DMS53 treated with DMSO at 0.1 percent for 48 hours (cell line): ENCODE data around the gene NT5M.
"Not testable (repeated sequence)": the region's sequence is repeated elsewhere in the genome, so short reads cannot be mapped to it uniquely, and the experiment has no call there.

Experiments used
- DNase-seq: peaks from one replicate; lab custom pipeline; 2025; ENCODE audit not compliant: unreplicated experiment; lab: John Stamatoyannopoulos, UW

The NT5M gene

DNA sequence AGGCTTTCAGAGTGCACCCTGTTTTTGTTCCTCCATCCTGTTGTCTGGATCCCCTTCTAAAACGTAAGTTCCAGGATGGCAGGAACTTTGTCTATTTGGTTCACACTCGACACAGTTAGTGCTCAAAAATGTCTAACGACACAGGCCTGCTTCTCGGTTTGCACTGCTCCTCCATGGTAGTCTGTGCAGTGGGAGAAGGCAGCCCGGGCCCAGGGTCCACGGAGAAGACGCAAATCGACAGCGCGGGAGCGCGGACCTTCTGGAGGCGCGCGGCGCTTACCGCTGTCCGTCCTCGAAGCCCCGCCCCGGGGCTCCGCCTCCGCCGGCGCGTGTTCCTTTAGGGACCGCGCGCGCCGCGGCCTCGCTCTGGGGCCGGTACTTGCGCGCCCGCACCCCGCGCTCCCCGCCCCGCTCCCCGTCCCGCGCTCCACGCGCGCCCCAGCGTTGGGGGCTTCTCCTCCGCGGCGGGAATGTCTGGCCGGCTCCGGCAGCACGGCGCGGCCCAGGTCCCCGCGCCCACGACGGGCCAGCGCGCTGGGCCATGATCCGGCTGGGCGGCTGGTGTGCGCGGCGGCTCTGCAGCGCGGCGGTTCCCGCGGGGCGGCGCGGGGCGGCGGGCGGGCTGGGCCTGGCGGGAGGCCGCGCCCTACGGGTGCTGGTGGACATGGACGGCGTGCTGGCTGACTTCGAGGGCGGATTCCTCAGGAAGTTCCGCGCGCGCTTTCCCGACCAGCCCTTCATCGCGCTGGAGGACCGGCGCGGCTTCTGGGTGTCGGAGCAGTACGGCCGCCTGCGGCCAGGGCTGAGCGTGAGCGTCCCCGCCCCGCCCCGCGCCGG, at the start of gene NT5M:
Gene NT5M, plus strand, starts transcription at position 364 of the 837 bp plus-strand sequence. Its CDS starts 178 bp downstream, at position 542.
- peak; percentile 37 for DNase-seq

DNA sequence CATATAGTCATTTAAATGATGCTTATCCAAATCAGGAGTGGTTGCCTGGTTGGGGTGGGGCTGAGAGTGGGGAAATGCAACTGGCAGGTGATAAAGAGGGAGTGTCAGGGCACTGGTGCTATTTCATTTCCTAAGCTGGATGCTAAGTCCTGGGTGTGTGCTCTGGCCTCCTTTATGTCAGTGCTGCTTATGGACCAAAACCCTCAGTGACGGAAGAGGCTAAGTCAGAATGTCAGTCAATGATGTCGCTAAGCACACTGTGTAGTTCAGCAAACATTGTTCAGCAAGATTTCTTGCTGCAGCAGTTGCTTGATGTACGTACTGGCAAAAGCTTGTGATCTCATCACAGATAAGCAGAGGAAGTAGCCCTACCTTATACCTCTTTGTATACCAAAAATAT, 49.8 kb upstream of the NT5M start:
- DNase-seq: no peak

DNA sequence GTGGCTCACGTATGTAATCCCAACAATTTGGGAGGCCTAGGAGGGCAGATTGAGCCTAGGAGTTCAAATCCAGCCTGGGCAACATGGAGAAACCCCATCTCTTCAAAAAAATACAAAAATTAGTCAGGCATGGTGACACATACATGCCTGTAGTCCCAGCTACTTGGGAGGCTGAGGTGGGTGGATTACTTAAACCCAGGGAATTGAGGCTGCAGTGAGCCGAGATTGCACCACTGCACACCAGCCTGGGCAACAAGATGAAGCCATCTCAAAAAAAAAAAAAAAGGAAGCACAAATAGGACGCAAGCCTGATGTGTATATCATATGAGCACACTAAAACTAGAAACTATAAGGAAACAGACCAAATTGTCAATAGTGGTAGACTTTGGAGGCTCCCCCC, 49.1 kb upstream of the NT5M start:
- no peak for DNase-seq

DNA sequence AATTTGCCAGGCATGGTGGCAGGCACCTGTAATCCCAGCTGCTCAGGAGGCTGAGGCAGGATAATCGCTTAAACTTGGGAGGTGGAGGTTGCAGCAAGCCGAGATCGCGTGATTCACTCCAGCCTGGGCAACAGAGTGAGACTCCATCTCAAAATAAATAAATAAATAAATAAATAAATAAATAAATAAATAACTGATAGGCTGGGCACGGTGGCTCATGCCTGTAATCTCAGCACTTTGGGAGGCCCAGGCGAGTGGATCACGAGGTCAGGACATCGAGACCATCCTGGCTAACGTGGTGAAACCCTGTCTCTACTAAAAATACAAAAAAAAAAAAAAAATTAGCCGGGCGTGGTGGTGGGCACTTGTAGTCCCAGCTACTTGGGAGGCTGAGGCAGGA, 47.5 kb upstream of the NT5M start:
- DNase-seq: not testable (repeated sequence)

DNA sequence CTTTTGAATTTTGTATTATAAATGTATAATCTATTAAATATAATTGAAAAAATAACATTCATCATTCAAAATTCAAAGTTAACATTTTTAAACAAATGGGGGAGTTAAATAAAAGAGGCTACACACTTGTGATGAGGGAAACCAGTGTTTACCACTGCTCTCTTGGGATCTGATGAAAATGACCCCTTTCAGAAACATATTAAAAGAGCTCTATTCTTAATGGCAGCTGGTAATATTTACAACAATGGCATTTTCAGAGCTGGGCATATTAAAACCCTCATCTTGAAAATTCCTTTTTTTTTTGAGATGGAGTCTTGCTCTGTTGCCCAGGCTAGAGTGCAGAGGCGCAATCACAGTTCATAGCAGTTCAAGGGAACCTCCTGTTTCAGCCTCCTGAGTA, 46.9 kb upstream of the NT5M start:
- no peak for DNase-seq

DNA sequence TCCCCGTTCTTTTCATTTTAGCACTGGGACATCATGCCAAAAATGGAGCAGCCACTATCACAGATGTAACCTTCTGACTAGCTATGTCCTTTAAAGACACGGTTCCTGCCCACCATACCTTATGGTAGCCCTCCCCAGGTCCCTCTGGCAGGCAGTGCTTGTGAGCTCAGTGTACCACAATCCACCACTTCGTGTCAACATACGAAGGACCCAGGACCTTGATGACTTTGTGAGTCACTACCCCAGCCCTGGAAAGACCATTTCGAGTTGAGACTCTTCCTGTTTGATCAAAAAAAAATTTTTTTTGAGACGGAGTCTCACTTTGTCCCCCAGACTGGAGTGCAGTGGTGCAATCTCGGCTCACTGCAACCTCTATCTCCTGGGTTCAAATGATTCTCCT, 45.2 kb upstream of the NT5M start:
- DNase-seq: no peak

DNA sequence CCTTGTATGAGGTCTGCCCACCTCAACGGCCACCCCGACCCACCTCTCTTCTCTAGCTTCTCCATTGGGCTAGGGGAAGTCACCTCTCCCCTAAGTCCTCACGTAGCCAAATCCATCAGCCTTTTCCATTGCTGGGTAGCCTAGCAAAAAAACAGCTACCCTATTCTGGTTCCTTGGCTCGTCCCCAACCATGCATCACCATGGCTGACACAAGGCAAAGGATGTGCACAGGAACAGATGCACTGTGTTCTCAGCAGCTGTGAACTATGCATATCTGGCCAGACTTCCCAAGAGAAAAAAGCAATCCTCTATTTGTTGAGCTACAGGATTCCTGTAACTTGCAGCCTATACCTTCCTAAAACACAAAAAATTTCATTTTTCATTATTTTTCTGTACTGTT, 44.2 kb upstream of the NT5M start:
- no peak for DNase-seq

DNA sequence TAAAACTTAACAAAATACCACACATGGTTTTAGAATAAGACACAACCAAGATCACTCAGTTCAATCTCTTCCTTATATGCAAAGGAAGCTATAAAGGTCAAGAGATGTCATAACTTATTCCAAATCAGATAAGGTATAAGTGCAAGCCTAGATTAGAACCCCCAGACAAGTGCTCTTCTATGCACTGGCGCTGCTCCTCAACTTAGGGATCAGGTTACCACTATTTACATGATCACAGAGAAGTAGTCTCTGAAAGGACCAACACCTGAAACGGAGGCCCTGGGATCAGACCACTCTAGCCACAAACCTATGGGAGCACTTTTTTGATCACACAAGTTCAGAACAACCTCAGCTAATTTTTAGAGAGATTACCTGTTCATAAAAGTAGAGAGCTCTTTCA, 38.7 kb upstream of the NT5M start:
- no peak for DNase-seq

DNA sequence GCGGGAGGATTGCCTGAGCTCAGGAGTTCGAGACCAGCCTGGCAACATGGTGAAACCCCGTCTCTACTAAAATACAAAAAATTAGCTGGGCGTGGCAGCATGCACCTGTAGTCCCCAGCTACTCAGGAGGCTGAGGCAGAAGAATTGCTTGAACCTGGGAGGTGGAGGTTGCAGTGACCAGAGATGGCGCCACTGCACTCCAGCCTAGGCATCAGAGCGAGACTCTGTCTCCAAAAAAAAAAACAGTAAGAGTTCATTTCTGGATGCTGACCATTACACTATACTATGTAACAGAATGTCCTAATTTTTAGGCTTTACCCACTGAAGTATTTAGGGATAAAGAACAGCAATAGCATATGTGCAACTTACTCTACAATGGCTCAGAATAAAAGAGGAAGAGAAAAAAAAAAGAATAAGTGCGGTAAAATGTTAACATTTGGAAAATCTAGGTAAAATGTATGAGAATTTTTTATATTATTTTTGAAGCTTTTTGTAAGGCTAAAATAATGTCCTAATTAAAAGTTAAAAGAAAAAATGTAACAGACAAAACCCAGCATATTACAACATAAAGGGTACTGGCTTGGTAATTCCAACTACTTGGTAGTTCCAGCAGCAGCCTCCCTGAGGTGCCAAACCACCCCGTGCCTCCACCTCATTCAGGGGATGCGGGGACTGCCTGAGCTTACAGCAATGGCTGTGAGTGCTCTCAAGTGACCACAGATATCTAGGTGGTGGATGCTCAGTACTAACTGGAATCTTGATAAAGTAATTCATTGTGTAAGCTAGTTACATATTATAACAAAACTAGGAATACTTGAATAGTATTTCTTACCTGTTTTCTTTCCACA, 33.0 kb upstream of the NT5M start:
- no peak for DNase-seq

DNA sequence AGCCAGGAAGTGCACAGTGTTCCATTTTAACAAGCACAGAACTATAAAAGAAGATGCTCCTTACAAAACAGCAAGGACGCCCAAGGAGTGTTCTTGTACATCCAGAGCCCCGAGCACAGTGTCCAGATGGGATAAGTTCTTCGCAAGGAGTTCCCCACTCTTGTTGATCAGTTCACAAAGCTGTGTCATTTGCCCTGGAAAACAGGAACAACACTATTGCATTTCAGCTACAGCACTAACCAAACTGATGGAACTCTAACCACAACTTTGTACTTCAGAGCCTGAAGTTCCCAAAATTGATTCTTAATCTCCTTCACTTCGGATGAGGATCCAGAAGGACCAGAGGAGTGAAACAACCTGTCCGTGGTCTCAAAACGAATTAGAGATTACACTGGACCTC, 27.2 kb upstream of the NT5M start:
- DNase-seq: no peak

DNA sequence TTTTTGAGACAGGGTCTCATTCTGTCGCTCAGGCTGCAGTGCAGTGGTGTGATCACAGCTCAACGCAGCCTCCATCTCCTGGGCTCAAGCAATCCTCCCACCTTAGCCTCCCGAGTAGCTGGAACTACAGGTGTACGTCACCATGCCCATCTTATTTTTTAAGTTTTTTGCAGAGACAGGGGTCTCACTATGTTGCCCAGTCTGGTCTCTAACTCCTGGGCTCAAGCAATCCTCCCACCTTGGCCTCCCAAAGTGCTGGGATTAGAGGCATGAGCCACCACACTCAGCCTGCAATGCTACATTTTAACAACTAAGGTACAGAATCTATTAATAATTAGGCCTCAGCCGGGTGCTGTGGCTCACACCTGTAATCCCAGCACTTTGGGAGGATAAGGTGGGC, 25.7 kb upstream of the NT5M start:
- DNase-seq: not testable (repeated sequence)

DNA sequence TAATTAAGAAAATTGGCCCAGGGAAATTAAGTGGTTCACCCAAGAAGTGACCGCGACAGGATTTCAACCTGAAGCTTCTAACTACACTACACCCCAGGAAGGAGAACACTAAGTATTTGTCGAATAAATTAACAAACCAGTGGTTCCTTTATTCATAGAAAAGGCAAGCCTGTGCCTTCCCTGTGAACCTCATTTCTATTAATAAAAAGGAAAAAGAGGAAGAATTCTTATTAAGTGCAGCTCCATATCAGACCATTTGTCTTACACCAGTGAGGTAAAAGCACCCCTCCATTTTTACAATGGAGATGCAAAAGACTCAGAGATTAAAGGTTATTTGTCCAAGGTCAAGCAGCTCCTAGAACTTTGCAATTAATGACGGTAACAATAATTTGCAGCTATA, 23.9 kb upstream of the NT5M start:
- DNase-seq: no peak

DNA sequence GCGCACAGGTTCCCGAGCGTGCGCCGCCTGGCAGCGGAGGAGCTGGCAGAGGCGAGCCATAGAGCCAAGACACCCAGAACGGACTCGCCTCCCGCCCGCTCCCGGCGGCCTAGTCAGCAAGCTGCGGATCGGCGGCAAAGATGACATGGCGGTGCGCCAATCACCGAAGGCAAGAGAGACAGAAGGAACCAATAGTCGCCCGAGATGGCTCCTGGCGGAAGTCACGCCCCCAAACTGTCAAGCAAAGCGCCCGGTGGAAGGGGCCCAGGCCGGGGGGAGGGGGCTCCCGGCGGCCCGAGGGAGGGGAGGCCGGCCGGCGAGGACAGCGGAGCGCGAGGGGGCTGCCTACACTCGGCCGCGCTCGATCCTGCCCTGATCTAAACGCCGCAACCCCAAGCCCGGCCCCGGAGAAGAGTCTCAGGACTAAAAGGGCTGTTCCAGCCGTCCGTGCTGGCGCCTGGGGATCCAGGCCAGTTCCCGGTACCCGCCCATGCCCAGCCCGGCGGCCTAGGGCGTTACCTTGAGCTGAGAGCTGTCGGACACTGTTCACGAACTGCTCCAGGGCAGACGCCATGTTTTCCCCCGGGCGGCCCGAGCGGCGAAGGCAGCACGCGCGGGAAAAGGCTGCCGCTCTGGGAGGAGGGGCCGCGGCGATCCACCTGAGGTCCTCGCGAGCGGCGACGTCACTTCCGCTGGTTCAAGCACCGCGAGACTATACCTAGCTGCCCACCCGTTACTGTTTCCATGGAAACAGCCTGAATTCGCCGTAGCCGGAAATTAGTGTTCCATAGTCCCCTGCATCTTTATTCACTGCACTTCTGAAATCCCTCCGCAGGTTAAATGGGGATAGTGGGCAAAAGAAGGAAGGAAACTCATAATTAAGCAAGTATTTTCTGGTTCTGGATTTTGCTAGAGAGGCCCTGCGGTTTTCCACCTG, 22.3 kb upstream of the NT5M start, which contains the start of gene COPS3:
Gene COPS3, minus strand, starts transcription at position 634 of the 937 bp plus-strand sequence. Its CDS starts 60 bp downstream, at position 574.
- DNase-seq: peak; percentile 88

DNA sequence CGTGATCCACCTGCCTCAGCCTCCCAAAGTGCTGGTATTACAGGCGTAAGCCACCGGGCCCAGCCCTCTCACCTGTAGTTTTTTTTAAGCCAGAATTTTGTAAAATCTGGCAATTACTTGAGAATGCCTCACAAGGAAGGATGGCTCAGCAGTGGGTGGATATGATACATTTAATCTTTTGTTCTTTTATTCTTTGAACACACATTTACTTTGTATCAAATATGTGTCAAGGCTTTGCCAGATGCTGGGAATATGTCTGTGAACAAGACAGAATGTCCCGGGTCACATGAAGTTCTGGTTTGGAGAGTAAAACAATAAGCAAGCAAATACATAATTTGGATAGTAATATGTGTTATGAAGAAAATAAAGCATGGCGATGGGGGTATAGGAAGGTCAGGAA, 17.2 kb upstream of the NT5M start:
- DNase-seq: no peak

DNA sequence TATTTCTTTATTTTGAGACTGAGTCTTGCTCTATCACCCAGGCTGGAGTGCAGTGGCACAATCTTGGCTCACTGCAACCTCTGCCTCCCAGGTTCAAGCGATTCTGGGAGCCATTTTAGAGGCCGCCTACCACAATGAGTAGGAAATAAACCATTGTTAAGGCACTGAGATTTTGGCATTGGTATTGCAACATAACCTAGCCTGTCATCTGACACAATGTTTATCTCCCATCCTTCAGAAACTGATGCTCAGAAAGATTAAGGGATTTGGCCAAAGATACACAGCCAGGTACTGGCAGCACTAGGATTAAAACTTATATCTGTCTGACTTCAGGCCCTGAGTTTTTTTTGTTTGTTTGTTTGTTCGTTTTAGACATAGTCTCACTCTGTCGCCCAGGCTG, 14.1 kb upstream of the NT5M start:
- no peak for DNase-seq

DNA sequence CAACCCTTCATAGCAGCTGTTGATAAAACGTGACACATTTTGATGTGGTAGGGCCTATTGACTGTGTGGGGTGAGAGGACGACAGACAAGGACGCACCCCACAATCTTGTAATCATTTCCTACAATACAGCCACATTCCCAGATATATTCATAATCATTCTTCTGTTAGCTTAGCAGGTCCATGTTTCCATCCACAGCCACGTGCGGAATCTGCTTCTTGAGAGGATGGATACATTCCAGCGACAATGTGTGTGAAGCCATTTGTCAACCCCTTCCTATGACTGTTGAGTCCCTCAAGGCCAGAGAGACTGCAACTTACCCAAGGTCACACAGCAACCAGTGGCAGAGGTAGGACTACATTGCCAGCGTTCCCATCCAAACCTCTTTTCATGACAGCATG, 13.5 kb upstream of the NT5M start:
- DNase-seq: no peak

DNA sequence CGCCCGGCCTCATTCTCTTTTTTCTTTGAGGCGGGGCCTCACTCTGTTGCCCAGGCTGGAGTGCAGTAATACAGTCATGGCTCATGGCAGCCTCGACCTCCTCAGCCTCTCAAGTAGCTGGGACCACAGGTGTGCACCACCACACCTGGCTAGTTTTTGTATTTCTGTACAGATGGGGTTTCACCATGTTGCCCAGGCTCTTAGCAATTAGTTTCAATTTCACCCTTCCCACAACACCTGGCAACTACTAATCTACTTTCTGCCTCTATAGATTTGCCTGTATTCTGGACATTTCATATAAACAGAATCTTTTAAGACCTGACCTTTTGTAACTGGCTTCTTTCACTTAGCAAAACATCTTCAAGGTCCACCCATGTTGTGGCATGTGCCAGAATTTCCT, 8.0 kb upstream of the NT5M start:
- no peak for DNase-seq

DNA sequence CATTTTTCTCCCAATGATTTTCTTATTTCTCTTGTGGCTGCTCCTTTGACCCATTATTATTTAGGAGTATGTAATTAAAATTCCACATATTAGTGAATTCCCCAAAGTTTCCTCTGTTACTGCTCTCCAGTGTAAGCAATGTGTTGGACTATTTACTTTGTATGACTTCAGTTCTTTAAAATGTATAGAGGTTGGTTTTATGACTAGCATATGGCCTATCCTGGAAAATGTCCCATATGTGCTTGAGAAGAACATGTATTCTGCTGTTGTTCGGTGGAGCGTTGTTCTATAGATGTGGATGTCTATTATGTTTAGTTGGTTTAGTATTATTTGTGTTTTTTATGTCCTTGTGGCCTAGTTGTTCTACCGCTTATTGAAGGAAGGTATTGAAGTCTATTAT, 6.0 kb upstream of the NT5M start:
- DNase-seq: no peak

DNA sequence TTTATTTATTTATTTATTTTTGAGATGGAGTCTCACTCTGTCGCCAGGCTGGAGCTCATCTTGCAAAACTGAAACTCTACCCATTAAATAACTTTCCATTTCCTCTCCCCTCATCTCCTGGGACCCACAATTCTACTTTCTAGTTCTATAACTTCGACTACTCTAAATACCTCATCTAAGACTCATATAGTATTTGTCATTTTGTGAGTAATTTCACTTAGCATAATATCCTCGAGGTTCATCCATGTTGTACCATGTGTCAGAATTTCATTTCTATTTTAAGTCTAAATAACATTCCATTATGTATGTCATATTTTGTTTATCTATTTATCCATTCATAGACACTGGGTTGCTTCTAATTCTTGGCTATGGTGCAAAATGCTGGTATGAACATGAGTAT, 5.1 kb upstream of the NT5M start:
- DNase-seq: no peak

DNA sequence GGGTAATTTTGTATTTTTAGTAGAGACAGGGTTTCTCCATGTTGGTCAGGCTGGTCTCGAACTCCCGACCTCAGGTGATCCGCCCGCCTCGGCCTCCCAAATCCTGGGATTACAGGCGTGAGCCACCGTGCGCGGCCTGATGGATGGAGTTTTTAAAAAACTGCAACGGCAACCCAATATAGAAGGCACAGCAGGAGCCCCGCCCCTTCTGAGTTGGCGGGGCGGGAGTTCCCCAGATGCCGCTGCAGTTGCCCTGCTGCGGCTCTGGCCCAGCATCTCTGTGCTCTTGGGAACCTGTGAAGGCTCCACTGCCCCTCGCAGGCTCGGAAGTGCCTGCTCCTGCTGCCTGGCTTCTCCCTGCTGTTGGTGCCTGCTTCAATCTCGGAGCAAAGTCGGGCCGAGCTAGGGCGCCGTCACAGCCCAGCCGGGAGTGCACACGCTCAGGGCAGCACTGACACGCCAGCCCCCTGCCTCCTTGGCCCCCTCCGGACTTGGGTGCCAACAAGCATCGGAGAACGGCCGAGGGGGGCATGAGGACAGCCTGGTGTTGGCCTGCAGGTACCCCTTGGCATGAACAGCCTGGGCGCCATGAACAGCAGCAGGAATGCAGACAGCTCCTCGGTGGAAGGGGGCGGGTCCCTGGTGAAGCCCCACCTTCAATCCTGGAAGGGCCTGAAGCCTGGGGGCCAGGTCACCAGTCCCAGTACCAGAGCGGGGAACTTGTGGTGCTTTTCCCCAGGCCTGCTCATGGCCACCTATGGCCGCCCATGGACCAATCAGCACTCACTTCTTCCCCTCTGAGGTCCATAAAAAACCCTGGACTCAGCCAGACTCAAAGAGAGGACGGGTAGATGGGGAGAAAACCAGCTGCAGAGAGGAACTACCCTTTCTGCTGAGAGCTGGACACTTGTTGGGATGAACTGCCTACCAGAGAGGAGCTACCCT, 2.3 kb upstream of the NT5M start:
- DNase-seq: peak; percentile 29
